HG02763 (cell line): ENCODE data around the gene ITGA4.
A peak's percentile ranks its signal among the peaks of the same experiment; 100 is the strongest.

Source experiments
- ATAC-seq: cut with Tn5 transposase; IDR thresholded peaks from one replicate; pipeline ENCODE4 v1.9.1; 2021; ENCODE audit warnings: mild to moderate bottlenecking, moderate library complexity; ENCODE audit not compliant: unreplicated experiment

Gene ITGA4

GRCh38 chr2:181457741-181458425, 697 bp downstream of the ITGA4 start:
- ATAC-seq: peak; percentile 31

- ATAC-seq: no peak
Measured at GRCh38 chr2:181458871-181459270, 1.7 kb downstream of the ITGA4 start.

- no peak for ATAC-seq
Measured at GRCh38 chr2:181459621-181460021, 2.4 kb downstream of the ITGA4 start.

GRCh38 chr2:181461056-181461997, 4.1 kb downstream of the ITGA4 start:
- ATAC-seq: no peak

GRCh38 chr2:181462033-181462432, 4.8 kb downstream of the ITGA4 start:
- ATAC-seq: no peak

- ATAC-seq: no peak
Measured at GRCh38 chr2:181463588-181463987, 6.4 kb downstream of the ITGA4 start.

GRCh38 chr2:181464966-181465365, 7.8 kb downstream of the ITGA4 start:
- ATAC-seq: no peak

GRCh38 chr2:181465676-181466375, 8.6 kb downstream of the ITGA4 start:
- no peak for ATAC-seq

- ATAC-seq: no peak
Measured at GRCh38 chr2:181466661-181467576, 9.7 kb downstream of the ITGA4 start.

- no peak for ATAC-seq
Measured at GRCh38 chr2:181467966-181468707, 11.0 kb downstream of the ITGA4 start.

GRCh38 chr2:181468811-181469210, 11.6 kb downstream of the ITGA4 start:
- ATAC-seq: no peak

- ATAC-seq: no peak
Measured at GRCh38 chr2:181471226-181471625, 14.0 kb downstream of the ITGA4 start.

- ATAC-seq: no peak
Measured at GRCh38 chr2:181471783-181472182, 14.6 kb downstream of the ITGA4 start.

GRCh38 chr2:181472990-181473389, 15.8 kb downstream of the ITGA4 start:
- no peak for ATAC-seq

GRCh38 chr2:181474222-181474881, 17.2 kb downstream of the ITGA4 start:
- ATAC-seq: no peak

GRCh38 chr2:181483211-181483610, 26.0 kb downstream of the ITGA4 start:
- ATAC-seq: no peak

GRCh38 chr2:181483876-181484275, 26.7 kb downstream of the ITGA4 start:
- ATAC-seq: no peak

GRCh38 chr2:181484851-181485637, 27.9 kb downstream of the ITGA4 start:
- ATAC-seq: no peak

- no peak for ATAC-seq
Measured at GRCh38 chr2:181485638-181485946, 28.4 kb downstream of the ITGA4 start.
